Tibial nerve (tissue), 4 donors: ENCODE data around the gene PRDM1. TPM values are rescaled to one million over a fixed set of nuclear protein-coding genes. Genes with fewer than 3 reads are reported as not detected.

ENCODE experiments used
- DNase-seq, 2 donors: peaks; one replicate each; pipeline ENCODE4 v3.0.0-alpha.2; 2019; ENCODE audit warnings: low spot score in 2 of 2
- H3K27ac ChIP-seq, 4 donors: fragments of 200-600 bp; sonication (generic) in 3 of 4; one replicate each; pipeline ENCODE4 v1.5.1; 2017 to 2019; ENCODE audit warnings: mild to moderate bottlenecking in 1 of 4
- H3K27me3 ChIP-seq, 2 donors: fragments of 200-600 bp; sonication (generic) in 1 of 2; one replicate each; pipeline versions ENCODE4 v1.5.1 to v1.6.0; 2017 to 2019
- H3K36me3 ChIP-seq, 3 donors: fragments of 200-600 bp; sonication (generic); one replicate each; pipeline ENCODE4 v1.5.1; 2018 to 2019
- H3K4me1 ChIP-seq, 4 donors: fragments of 200-600 bp; sonication (generic) in 3 of 4; one replicate each; pipeline ENCODE4 v1.5.1; 2017 to 2019
- H3K4me3 ChIP-seq, 4 donors: fragments of 200-600 bp; sonication (generic) in 3 of 4; one replicate each; pipeline ENCODE4 v1.5.1; 2017 to 2019; ENCODE audit warnings: mild to moderate bottlenecking in 1 of 4, moderate library complexity in 1 of 4
- H3K9me3 ChIP-seq, 4 donors: fragments of 200-600 bp; sonication (generic) in 3 of 4; one replicate each; pipeline ENCODE4 v1.5.1; 2017 to 2019
- CTCF ChIP-seq, 5 experiments: fragments of 200-600 bp in 3 of 5; fragments of 450-650 bp in 2 of 5; sonication (generic) in 3 of 5; IDR thresholded peaks; one replicate each; pipeline ENCODE4 v1.5.1; 2016 to 2019; ENCODE audit warnings: antibody characterized with exemption in 5 of 5, mild to moderate bottlenecking in 3 of 5, moderate library complexity in 2 of 5
- EP300 ChIP-seq, 2 donors: sonication (generic); formaldehyde crosslinking; IDR thresholded peaks; one replicate each; pipeline ENCODE4 v1.6.1; 2017; ENCODE audit warnings: antibody characterized with exemption in 2 of 2, mild to moderate bottlenecking in 1 of 2
- POLR2A ChIP-seq, 2 donors: fragments of 450-650 bp; IDR thresholded peaks; one replicate each; pipeline ENCODE4 v1.6.1; 2017; ENCODE audit warnings: antibody characterized with exemption in 2 of 2, mild to moderate bottlenecking in 2 of 2, moderate library complexity in 2 of 2
- WGBS, 2 donors: methylation state at CpG; one replicate each; pipeline ENCODE4 v1.1.5; 2018; 5-methylcytosine and 5-hydroxymethylcytosine counted together
- total RNA-seq, 4 donors: library from RNA; depleted of rRNA; stranded (reverse); fragments of >200 nt; gene quantifications; one replicate each; pipeline ENCODE4 v1.1.0, GENCODE V29; 2016

The PRDM1 gene
- total RNA-seq = 10 to 100 TPM in 1 of 4 donors, 1 to 10 TPM in 3; 2.1 to 17.3 (median 5.6) TPM

GRCh38 chr6:106085984-106086813 is at the start of gene PRDM1:
Gene PRDM1 (plus strand): TSS chr6:106086336. CDS start chr6:106086554, 218 bp downstream.
- Histone ChIP-seq H3K27ac (peak within 1 kb of the TSS in 3 of 4 donors; percentile 42 to 73 (median 67)), H3K4me1 (peaks cover 0 to 33% (median 10%) of the 10 kb centered on the region in 4 donors), H3K4me3 (peak within 1 kb of the TSS; percentile 19 to 51 (median 44)), H3K9me3 (no peaks in the 10 kb centered on the region), H3K27me3 (peaks cover 0 to 23% of the 10 kb centered on the region in 2 donors), H3K36me3 (no peaks in the 10 kb centered on the region)
- TF ChIP-seq CTCF (IDR thresholded peaks at IDR 0.05) (peak in 2 of 5 experiments; percentile 19 to 38), EP300 (IDR thresholded peaks at IDR 0.05) (peak in 1 of 2 donors; percentile 73), POLR2A (IDR thresholded peaks at IDR 0.05) (peak in 1 of 2 donors; percentile 41)
- 1% methylated on average over 44 of the region's 44 CpGs for WGBS, 2 donors
- DNase-seq = peak; percentile 58 to 69

- Histone ChIP-seq H3K9me3 (peaks cover 0 to 14% (median 0%) of the 10 kb centered on the region in 4 donors), H3K4me1 (no peaks in the 10 kb centered on the region), H3K27me3 (no peaks in the 10 kb centered on the region), H3K4me3 (no peak overlapping the region), H3K36me3 (no peaks in the 10 kb centered on the region), H3K27ac (no peak overlapping the region)
- TF ChIP-seq CTCF (IDR thresholded peaks at IDR 0.05) (no peak), POLR2A (IDR thresholded peaks at IDR 0.05) (no peak), EP300 (IDR thresholded peaks at IDR 0.05) (no peak)
- DNase-seq = no peak
Measured at GRCh38 chr6:106037060-106037459, 49.1 kb upstream of the PRDM1 start.

- H3K9me3 ChIP-seq = peaks cover 0 to 12% (median 0%) of the 10 kb centered on the region in 4 donors
- no peaks in the 10 kb centered on the region for H3K4me1 ChIP-seq
- TF ChIP-seq EP300 (IDR thresholded peaks at IDR 0.05) = no peak
- TF ChIP-seq POLR2A (IDR thresholded peaks at IDR 0.05) = no peak
- no peak for TF ChIP-seq CTCF (IDR thresholded peaks at IDR 0.05)
- H3K27ac ChIP-seq = no peak overlapping the region
- H3K36me3 ChIP-seq = no peaks in the 10 kb centered on the region
- H3K27me3 ChIP-seq = no peaks in the 10 kb centered on the region
- no peak for DNase-seq
- H3K4me3 ChIP-seq = no peak overlapping the region
- WGBS, 2 donors = 72 to 80% methylated on average over 6 of the region's 6 CpGs
Measured at GRCh38 chr6:106039897-106040592, 46.1 kb upstream of the PRDM1 start.

GRCh38 chr6:106044151-106044550 is 42.0 kb upstream of the PRDM1 start:
- WGBS, 2 donors = 89 to 95% methylated on average over 1 of the region's 1 CpG
- Histone ChIP-seq H3K36me3 (no peaks in the 10 kb centered on the region), H3K4me1 (no peaks in the 10 kb centered on the region), H3K4me3 (no peak overlapping the region), H3K27ac (no peak overlapping the region), H3K27me3 (no peaks in the 10 kb centered on the region), H3K9me3 (no peaks in the 10 kb centered on the region)
- TF ChIP-seq EP300 (IDR thresholded peaks at IDR 0.05) (no peak), POLR2A (IDR thresholded peaks at IDR 0.05) (no peak)
- DNase-seq = no peak

- TF ChIP-seq POLR2A (IDR thresholded peaks at IDR 0.05) (no peak), CTCF (IDR thresholded peaks at IDR 0.05) (no peak)
- H3K4me3 ChIP-seq = no peak overlapping the region
- no peak overlapping the region for H3K27ac ChIP-seq
- no peaks in the 10 kb centered on the region for H3K27me3 ChIP-seq
- no peaks in the 10 kb centered on the region for H3K4me1 ChIP-seq
- WGBS, 2 donors = 86 to 95% methylated on average over 2 of the region's 2 CpGs
- no peaks in the 10 kb centered on the region for H3K36me3 ChIP-seq
- no peaks in the 10 kb centered on the region for H3K9me3 ChIP-seq
- DNase-seq = no peak
Measured at GRCh38 chr6:106045077-106045476, 41.1 kb upstream of the PRDM1 start.
